NCI-H774 (cell line): Measurements from ENCODE around the gene COPS6.
A peak's percentile ranks its signal among the peaks of the same experiment; 100 is the strongest.

Experiments
- DNase-seq: peaks from one replicate; lab custom pipeline; 2025; lab: John Stamatoyannopoulos, UW

Gene COPS6

DNA sequence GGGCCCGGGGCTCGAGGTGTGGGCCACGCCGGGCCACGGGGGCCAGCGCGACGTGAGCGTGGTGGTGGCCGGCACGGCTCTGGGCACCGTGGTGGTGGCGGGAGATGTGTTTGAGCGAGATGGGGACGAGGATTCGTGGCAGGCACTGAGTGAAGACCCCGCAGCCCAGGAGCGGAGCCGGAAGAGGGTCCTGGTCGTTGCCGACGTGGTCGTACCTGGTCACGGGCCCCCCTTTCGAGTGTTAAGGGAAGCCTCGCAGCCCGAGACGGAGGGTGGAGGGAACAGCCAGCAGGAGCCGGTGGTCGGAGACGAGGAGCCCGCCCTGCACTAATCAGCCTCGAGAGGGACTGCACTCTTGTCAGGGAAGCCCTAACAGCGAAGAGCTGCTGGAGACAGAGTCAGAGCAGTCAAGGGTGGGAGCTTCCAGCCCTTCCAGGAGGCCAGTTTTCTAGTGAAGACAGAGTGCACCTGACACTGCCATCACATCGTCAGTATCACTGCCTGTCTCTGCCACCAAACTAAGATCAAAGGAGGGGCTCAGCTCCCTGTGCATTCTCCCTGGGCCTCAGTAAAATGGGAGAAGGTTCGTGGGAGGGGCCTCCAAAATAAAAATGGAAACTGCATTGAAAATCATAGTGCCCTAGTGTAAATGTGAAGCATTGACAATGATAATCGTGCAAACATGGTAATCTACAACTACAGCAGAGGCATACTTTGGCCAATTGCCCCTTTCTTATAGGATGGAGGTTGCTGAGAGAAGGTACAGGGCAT is 39.3 kb downstream of the COPS6 start:
- DNase-seq: no peak

DNA sequence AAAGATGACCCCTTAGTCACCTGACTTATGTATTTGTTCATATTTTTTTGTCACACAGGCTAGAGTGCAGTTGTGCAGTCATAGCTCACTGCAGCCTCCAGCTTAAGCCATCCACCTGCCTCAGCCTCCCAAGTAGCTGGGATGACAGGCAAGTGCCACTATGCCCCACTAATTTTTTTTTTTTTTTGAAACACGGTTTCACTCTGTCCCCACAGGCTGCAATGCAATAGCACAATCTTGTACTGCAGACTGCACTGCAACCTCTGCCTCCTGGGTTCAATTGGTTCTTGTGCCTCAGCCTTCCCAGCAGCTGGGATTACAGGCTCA is 39.8 kb downstream of the COPS6 start:
- DNase-seq: no peak

DNA sequence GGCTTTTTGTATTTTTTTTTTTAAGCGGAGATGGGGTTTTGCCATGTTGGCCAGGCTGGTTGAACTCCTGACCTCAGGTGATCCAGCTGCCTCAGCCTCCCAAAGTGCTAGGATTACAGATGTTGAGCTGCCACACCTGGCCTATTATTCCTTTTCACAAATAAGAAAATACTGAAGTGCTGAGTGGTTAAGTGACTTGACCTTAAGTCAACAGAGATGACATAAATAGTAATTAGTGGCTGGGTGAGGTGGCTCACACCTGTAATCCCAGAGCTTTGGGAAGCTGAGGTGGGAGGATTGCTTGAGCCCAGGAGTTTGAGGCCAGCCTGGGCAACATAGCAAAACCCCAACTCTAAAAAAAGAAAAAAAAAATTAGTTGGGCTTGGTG is 41.4 kb downstream of the COPS6 start:
- DNase-seq: peak; percentile 74

DNA sequence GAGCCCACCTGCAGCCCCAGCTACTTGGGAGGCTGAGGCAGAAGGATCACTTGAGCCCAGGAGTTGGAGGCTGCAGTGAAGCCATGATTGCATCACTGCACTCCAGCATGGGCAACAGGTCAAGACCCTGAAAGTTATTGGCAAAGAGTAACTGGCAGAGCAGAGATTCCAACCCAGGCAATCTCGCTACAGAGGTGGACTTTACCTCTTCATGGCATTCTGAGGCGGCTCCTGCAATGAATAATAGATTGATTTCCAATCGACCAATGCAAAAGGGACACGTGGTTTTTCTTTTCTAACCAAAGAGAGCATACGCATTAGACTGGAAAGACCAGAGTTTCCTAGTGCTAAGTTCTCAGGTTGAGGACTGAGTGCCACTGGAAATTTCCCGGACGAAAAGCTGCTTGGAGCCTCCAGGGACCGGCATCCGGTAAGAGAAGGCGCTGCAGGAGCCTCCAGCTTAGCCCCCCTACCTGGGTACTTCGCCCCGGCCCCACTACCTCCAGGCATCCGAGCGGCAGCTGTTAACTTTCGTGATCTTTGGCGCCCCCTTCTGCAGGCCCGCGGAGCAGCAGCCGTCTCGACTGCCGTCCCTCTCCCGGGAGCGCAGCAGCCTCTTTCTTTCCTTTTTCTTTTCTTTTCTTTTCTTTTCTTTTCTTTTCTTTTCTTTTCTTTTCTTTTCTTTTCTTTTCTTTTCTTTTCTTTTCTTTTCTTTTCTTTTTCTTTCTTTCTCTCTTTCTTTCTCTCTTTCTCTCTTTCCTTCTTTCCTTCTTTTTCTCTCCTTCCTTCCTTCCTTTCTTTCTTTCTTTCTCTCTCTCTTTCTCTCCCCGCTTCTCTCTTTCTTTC is 42.1 kb downstream of the COPS6 start:
- peak; percentile 59 for DNase-seq

DNA sequence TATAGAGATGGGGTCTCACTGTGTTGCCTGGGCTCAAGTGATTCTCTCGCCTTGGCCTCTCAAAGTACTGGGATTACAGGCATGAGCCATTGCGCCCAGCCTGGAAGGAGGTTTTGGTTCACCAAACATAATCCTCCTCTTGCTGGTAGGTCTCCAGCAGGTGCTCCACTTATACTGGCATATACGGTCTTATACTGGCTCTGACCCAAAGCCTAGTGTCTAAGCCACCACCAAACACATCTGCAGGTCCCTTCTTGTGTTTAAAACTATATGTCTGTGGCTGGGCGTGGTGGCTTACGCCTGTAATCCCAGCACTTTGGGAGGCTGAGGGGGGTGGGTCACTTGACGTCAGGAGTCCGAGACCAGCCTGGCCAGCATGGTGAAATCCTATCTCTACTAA is 43.4 kb downstream of the COPS6 start:
- DNase-seq: no peak

DNA sequence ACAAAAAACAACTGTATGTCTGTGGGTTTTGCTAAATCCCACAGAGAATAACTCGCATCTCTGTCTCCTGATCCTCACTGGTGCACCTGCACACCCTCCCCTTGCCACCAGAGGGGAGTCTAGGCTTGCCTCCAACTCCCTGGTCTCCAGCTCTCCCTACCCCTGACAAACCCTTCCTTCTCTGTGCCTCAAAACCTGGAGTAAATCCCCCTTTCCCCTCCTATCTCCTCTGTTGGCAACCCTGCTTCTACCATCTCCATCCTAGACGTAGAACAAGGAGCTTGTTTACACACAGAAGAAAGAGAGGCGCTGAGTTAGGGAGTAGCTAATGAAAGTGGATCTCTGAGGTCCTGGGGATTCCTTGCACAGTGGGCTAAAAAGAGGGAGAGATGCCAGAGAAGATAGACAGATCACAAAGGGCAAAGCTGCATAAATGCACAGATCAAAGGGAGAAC is 44.0 kb downstream of the COPS6 start:
- peak; percentile 45 for DNase-seq

DNA sequence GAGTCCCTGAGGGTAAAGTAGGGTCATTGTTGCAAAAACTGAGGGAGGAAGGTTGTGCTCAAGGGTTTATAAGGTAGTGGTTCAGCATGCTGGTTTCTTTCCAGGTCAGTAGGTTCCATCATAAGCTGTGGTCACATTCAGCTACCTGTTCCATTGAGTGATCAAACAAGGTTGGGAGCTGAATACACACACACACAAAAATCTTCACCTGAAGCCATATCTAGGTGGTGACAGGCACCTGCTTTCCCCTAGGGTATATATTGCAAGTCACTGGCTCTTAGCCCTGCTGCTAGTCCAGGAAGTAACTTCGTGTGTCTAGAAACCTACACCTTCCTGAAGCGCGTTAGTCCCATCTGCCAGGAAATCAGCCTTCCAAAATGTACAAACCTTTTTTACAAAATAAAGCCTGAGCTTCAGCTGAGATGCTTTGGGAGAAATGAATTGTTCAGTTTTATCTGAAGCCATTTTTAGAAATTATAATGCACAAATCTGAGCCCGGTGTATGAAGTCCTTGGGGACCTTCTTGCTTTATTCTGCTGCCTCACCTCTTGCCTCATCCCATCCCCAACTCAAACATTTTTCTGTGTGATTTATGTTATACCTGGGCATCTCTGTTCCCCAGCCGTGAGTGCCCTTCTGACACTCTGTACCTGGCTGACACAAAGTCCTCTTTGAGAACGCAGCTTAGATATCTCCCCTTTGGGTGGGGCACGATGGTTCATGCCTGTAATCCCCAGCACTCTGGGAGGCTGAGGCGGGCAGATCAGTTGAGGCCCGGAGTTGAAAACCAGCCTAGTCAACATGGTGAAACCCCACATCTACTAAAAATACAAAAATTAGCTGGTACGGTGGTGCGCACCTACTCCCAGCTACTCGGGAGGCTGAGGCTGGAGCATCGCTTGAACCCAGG is 49.3 kb downstream of the COPS6 start:
- DNase-seq: no peak

DNA sequence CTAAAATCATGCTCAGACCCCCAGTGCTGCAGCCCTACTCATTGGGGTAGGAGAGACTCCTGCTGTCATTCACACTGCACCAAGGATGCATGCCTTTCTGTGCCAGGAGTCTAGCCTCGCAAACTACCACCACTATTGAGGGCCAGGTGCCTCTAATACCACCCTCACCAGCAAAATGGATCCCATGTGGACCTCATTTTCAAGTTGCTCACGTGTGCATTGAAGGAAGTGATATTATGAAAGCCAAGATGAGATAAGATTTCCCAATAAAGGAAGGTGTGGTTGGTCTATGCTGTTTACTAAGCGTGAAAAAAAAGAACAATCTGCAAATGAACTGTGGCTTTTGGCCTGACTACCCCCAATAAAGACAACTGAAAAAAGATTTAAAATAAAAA is 52.8 kb downstream of the COPS6 start:
- DNase-seq: no peak
